ENCODE results near the gene NSMCE1. TPM values are rescaled to one million over a fixed set of nuclear protein-coding genes. Genes with fewer than 3 reads are reported as not detected.

Gene NSMCE1
- total RNA-seq, 1 donor from 2014 or later = 6.8 TPM

DNA sequence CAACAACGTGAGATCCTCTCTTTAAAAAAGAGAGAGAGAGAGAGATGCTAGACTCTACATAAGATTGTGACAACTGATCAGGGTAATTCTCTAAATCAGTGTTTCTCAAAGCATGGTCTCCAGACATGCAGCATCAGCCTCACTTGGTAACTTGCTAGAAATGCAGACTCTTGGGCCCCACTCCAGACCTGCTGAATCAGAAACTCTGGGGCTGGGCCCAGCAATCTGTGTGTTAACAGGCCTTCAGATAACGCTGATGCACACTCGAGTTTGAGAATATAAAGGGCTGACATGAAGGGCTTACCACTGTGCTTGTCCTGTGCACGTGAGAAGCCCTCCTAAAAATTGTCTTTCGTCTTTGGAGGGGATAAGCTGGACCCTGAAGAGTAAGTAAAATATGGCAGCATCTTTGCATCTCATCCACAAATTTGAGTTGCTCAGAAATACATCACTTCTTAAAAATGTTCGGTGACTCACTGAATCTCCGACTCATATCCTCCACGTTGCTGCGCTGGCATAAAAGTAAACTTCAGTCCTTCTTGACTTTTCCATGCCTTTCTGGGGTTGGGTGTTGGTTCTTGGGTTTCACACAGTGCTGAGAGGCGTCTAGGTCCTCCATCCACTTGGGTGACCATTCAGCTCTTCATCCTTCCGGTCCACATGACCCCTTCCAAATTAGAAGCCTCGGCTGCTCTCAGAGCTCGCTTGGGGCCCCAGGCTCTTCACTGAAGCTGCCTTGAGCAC is 91.4 kb downstream of the NSMCE1 start:
- H3K36me3 ChIP-seq = no peaks in the 10 kb centered on the region
- H3K4me3 ChIP-seq = no peak overlapping the region
- no peak for DNase-seq (ENCODE audit: low spot score in 2 of 2)
- H3K27ac ChIP-seq = no peak overlapping the region
- no peak for TF ChIP-seq CTCF (IDR thresholded peaks at IDR 0.05)
- intact Hi-C loops (cut with DNase I) = no loop called here
- no peaks in the 10 kb centered on the region for H3K9me3 ChIP-seq
- H3K27me3 ChIP-seq = no peaks in the 10 kb centered on the region
- no peaks in the 10 kb centered on the region for H3K4me1 ChIP-seq

- no peak for DNase-seq (ENCODE audit: low spot score in 2 of 2)
- intact Hi-C loops (cut with DNase I) = no loop called here
- Histone ChIP-seq H3K4me3 (no peak overlapping the region), H3K27ac (no peak overlapping the region), H3K9me3 (no peaks in the 10 kb centered on the region), H3K4me1 (no peaks in the 10 kb centered on the region), H3K27me3 (no peaks in the 10 kb centered on the region), H3K36me3 (no peaks in the 10 kb centered on the region)
- TF ChIP-seq CTCF (IDR thresholded peaks at IDR 0.05) = no peak
Observed at GRCh38 chr16:27175888-27176287, 92.7 kb downstream of the NSMCE1 start.

Other genes with a start within 250 kb of the NSMCE1 start
- gene C16orf82, start 201.8 kb downstream of the NSMCE1 start, total RNA-seq = not detected
- 55.5 TPM for gene KDM8, start 65.2 kb downstream of the NSMCE1 start, total RNA-seq
- gene IL4R, start 45.2 kb upstream of the NSMCE1 start, total RNA-seq = 88.7 TPM
- gene IL21R, start 133.4 kb upstream of the NSMCE1 start, total RNA-seq = 0.21 TPM

Measured in ascending aorta (tissue), 2 donors.